ES-I3 (cell line): ENCODE data around the gene SIVA1.
A peak's percentile ranks its signal among the peaks of the same experiment; 100 is the strongest.

ENCODE experiments used
- H3K36me3 ChIP-seq: 2 replicates; pipeline ENCODE4 v1.6.1; 2013; ENCODE audit warnings: mild to moderate bottlenecking, low read length, control low read depth, moderate library complexity; ENCODE audit not compliant: insufficient read depth
- H3K4me1 ChIP-seq: 2 replicates; pipeline ENCODE4 v1.6.1; 2013; ENCODE audit warnings: mild to moderate bottlenecking, control low read depth, low read length; ENCODE audit not compliant: insufficient read depth
- H3K9ac ChIP-seq: 2 replicates; pipeline ENCODE4 v1.6.1; 2013; ENCODE audit warnings: low read depth, mild to moderate bottlenecking, low read length, moderate library complexity
- H3K9me3 ChIP-seq: 2 replicates; pipeline ENCODE4 v1.6.1; 2013; ENCODE audit warnings: mild to moderate bottlenecking, low read length, moderate library complexity; ENCODE audit not compliant: control insufficient read depth, insufficient read depth

The SIVA1 gene

GRCh38 chr14:104789752-104790743 is 37.1 kb downstream of the SIVA1 start:
- Histone ChIP-seq H3K9me3 (no peaks in the 10 kb centered on the region), H3K4me1 (peaks cover 8% of the 10 kb centered on the region), H3K9ac (no peak overlapping the region), H3K36me3 (0 out of 2 replicates have a peak, but pooled peaks cover 3% of the 10 kb centered on the region)

- no peaks in the 10 kb centered on the region for H3K9me3 ChIP-seq
- H3K9ac ChIP-seq: no peak overlapping the region
- 0 out of 2 replicates have a peak, but pooled peaks cover 3% of the 10 kb centered on the region for H3K36me3 ChIP-seq
- H3K4me1 ChIP-seq: peaks cover 12% of the 10 kb centered on the region
Measured at GRCh38 chr14:104791425-104791824, 38.5 kb downstream of the SIVA1 start.

GRCh38 chr14:104792101-104792884 is 39.3 kb downstream of the SIVA1 start:
- H3K36me3 ChIP-seq: 0 out of 2 replicates have a peak, but pooled peaks cover 3% of the 10 kb centered on the region
- no peaks in the 10 kb centered on the region for H3K9me3 ChIP-seq
- no peak overlapping the region for H3K9ac ChIP-seq
- H3K4me1 ChIP-seq: peaks cover 19% of the 10 kb centered on the region

- Histone ChIP-seq H3K9ac (no peak overlapping the region), H3K9me3 (no peaks in the 10 kb centered on the region), H3K4me1 (peaks cover 19% of the 10 kb centered on the region), H3K36me3 (0 out of 2 replicates have a peak, but pooled peaks cover 3% of the 10 kb centered on the region)
Measured at GRCh38 chr14:104792945-104793702, 40.2 kb downstream of the SIVA1 start.

GRCh38 chr14:104793703-104793959 is 40.7 kb downstream of the SIVA1 start:
- Histone ChIP-seq H3K36me3 (0 out of 2 replicates have a peak, but pooled peaks cover 3% of the 10 kb centered on the region), H3K9me3 (no peaks in the 10 kb centered on the region), H3K4me1 (peaks cover 19% of the 10 kb centered on the region), H3K9ac (peak overlapping the region; percentile 78; the same call in 1 of the 2 replicates)

- peaks cover 19% of the 10 kb centered on the region for H3K4me1 ChIP-seq
- 0 out of 2 replicates have a peak, but pooled peaks cover 3% of the 10 kb centered on the region for H3K36me3 ChIP-seq
- H3K9me3 ChIP-seq: no peaks in the 10 kb centered on the region
- H3K9ac ChIP-seq: peak overlapping the region; percentile 78; the same call in 1 of the 2 replicates
Measured at GRCh38 chr14:104794099-104794498, 41.2 kb downstream of the SIVA1 start.

GRCh38 chr14:104794631-104794992 is 41.7 kb downstream of the SIVA1 start:
- no peaks in the 10 kb centered on the region for H3K9me3 ChIP-seq
- peak overlapping the region; percentile 78 for H3K9ac ChIP-seq
- peaks cover 23% of the 10 kb centered on the region for H3K4me1 ChIP-seq
- 0 out of 2 replicates have a peak, but pooled peaks cover 3% of the 10 kb centered on the region for H3K36me3 ChIP-seq

- Histone ChIP-seq H3K36me3 (0 out of 2 replicates have a peak, but pooled peaks cover 3% of the 10 kb centered on the region), H3K9me3 (no peaks in the 10 kb centered on the region), H3K9ac (peak within 1 kb of the TSS; percentile 78), H3K4me1 (peaks cover 23% of the 10 kb centered on the region)
Measured at GRCh38 chr14:104794993-104795780, 42.2 kb downstream of the SIVA1 start, which contains the start of gene AKT1. TSS of gene AKT1 (minus strand) at chr14:104795748. CDS start at chr14:104792643, 3,105 bp downstream.

GRCh38 chr14:104795781-104796686 is 43.1 kb downstream of the SIVA1 start:
- peaks cover 23% of the 10 kb centered on the region for H3K4me1 ChIP-seq
- H3K9ac ChIP-seq: peak overlapping the region; percentile 67; the same call in 1 of the 2 replicates
- no peaks in the 10 kb centered on the region for H3K9me3 ChIP-seq
- 0 out of 2 replicates have a peak, but pooled peaks cover 3% of the 10 kb centered on the region for H3K36me3 ChIP-seq

- Histone ChIP-seq H3K9ac (no peak overlapping the region; the same call in 1 of the 2 replicates), H3K36me3 (no peaks in the 10 kb centered on the region), H3K4me1 (peaks cover 23% of the 10 kb centered on the region), H3K9me3 (no peaks in the 10 kb centered on the region)
Measured at GRCh38 chr14:104796687-104797081, 43.7 kb downstream of the SIVA1 start.

GRCh38 chr14:104797115-104798044 is 44.4 kb downstream of the SIVA1 start:
- H3K9ac ChIP-seq: no peak overlapping the region; the same call in 1 of the 2 replicates
- H3K36me3 ChIP-seq: no peaks in the 10 kb centered on the region
- no peaks in the 10 kb centered on the region for H3K9me3 ChIP-seq
- H3K4me1 ChIP-seq: peaks cover 23% of the 10 kb centered on the region
